Keratinocyte (primary cell): ENCODE data around the gene SRA1. TPM values are rescaled to one million over a fixed set of nuclear protein-coding genes. Genes with fewer than 3 reads are reported as not detected.

Experiments
- DNase-seq: peaks from one replicate; pipeline ENCODE4 v3.0.0-alpha.2; 2011; ENCODE audit warnings: low read depth, missing footprints, low spot score
- FAIRE-seq: peaks from 2 replicates; lab custom pipeline; 2011; peaks lifted over from hg19 to GRCh38; lab: Jason Lieb, UNC
- H2AFZ ChIP-seq: 2 replicates; pipeline ENCODE4 v1.6.0; 2012; ENCODE audit warnings: low read length, control low read depth, inconsistent platforms; ENCODE audit not compliant: control insufficient read depth
- H3K27ac ChIP-seq: 2 replicates; pipeline ENCODE4 v1.5.1; 2011; ENCODE audit warnings: low read length; ENCODE audit not compliant: control insufficient read depth, insufficient read depth
- H3K27me3 ChIP-seq: 3 replicates; pipeline ENCODE4 v1.6.0; 2011; ENCODE audit warnings: low read length; ENCODE audit not compliant: control insufficient read depth, insufficient read depth; ENCODE audit errors: extremely low read depth
- H3K36me3 ChIP-seq, 2 experiments: 2 replicates in 1 of 2; 3 replicates in 1 of 2; pipeline ENCODE4 v1.5.1; 2011; ENCODE audit warnings: low read length in 2 of 2, mild to moderate bottlenecking in 1 of 2; ENCODE audit not compliant: control insufficient read depth in 2 of 2, insufficient read depth in 2 of 2; ENCODE audit errors: extremely low read depth in 1 of 2
- H3K4me1 ChIP-seq: 3 replicates; pipeline ENCODE4 v1.5.1; 2011; ENCODE audit warnings: low read length; ENCODE audit not compliant: control insufficient read depth, insufficient read depth; ENCODE audit errors: extremely low read depth
- H3K4me2 ChIP-seq: 3 replicates; pipeline ENCODE4 v1.6.0; 2011; ENCODE audit warnings: low read depth, low read length; ENCODE audit not compliant: control insufficient read depth, insufficient read depth; ENCODE audit errors: extremely low read depth
- H3K4me3 ChIP-seq, 3 experiments: fragments of 200-600 bp in 1 of 3; sonication (generic) in 1 of 3; 2 replicates in 2 of 3; 3 replicates in 1 of 3; pipeline ENCODE4 v1.5.1; 2011 to 2016; ENCODE audit warnings: low read length in 3 of 3, mild to moderate bottlenecking in 3 of 3, control low read depth in 2 of 3, inconsistent platforms in 1 of 3, low read depth in 1 of 3, mixed read lengths in 1 of 3, mixed run types in 1 of 3, moderate library complexity in 1 of 3; ENCODE audit not compliant: control insufficient read depth in 2 of 3, insufficient read depth in 2 of 3; ENCODE audit errors: extremely low read depth in 1 of 3
- H3K79me2 ChIP-seq: 2 replicates; pipeline ENCODE4 v1.6.0; 2012; ENCODE audit warnings: low read length; ENCODE audit not compliant: control insufficient read depth, insufficient read depth
- H3K9ac ChIP-seq: 3 replicates; pipeline ENCODE4 v1.6.0; 2011; ENCODE audit warnings: low read length; ENCODE audit not compliant: control insufficient read depth, insufficient read depth; ENCODE audit errors: extremely low read depth
- H3K9me1 ChIP-seq: 3 replicates; pipeline ENCODE4 v1.6.0; 2011; ENCODE audit warnings: low read length; ENCODE audit not compliant: control insufficient read depth, insufficient read depth; ENCODE audit errors: extremely low read depth
- H3K9me3 ChIP-seq: 2 replicates; pipeline ENCODE4 v1.5.1; 2012; ENCODE audit warnings: low read depth, low read length; ENCODE audit not compliant: control insufficient read depth
- H4K20me1 ChIP-seq: 3 replicates; pipeline ENCODE4 v1.6.0; 2011; ENCODE audit warnings: low read length; ENCODE audit not compliant: control insufficient read depth, insufficient read depth; ENCODE audit errors: extremely low read depth
- CTCF ChIP-seq, 3 experiments: IDR thresholded peaks in 1 of 3; conservative IDR thresholded peaks in 1 of 3; optimal IDR thresholded peaks in 1 of 3; 2 replicates in 2 of 3; 3 replicates in 1 of 3; pipeline versions ENCODE3 to v1.5.1; 2011; ENCODE audit warnings: low read length in 3 of 3, mild to moderate bottlenecking in 3 of 3, moderate library complexity in 2 of 3, control low read depth in 1 of 3, inconsistent platforms in 1 of 3; ENCODE audit not compliant: insufficient read depth in 2 of 3; ENCODE audit errors: extremely low read depth in 1 of 3
- EZH2 ChIP-seq: IDR thresholded peaks from one replicate; pipeline ENCODE4 v1.6.1; 2012; ENCODE audit warnings: inconsistent platforms, mild to moderate bottlenecking, low read length, moderate library complexity
- dilution Hi-C: fragments of 300-500 bp; cut with MboI; formaldehyde crosslinking; loops from one replicate; pipeline ENCODE4 v1.7.0; 2020; ENCODE audit warnings: low sequenced_read_pairs; ENCODE audit not compliant: extremely low pct_ligation_motif_present
- polyA plus RNA-seq, 5 experiments: library from polyadenylated mRNA; depleted of rRNA in 3 of 5; stranded (reverse) in 3 of 5; stranded (forward) in 1 of 5; unstranded in 1 of 5; fragments of >200 nt; gene quantifications; 1 replicate in 1 of 5; 2 replicates in 3 of 5; 3 replicates in 1 of 5; pipeline versions ENCODE4 v1.2.1 to v1.2.3, GENCODE V29; 2011 to 2012; ENCODE audit warnings: missing spikeins in 2 of 5, low read depth in 1 of 5, low replicate concordance in 1 of 5

SRA1 gene
- polyA plus RNA-seq, 1 donor (not counting 4 experiments of a cell fraction or from before 2014, with no cell fraction given), result 32.4 TPM

- Histone ChIP-seq H3K4me2 (no peak overlapping the region), H4K20me1 (no peaks in the 10 kb centered on the region), H3K4me3 (no peak overlapping the region), H3K36me3 (peaks cover 10 to 11% of the 10 kb centered on the region in 2 experiments), H3K27me3 (no peaks in the 10 kb centered on the region), H3K9ac (no peak overlapping the region), H3K79me2 (no peaks in the 10 kb centered on the region), H3K27ac (no peak overlapping the region), H3K9me3 (no peaks in the 10 kb centered on the region), H3K4me1 (no peaks in the 10 kb centered on the region), H3K9me1 (no peaks in the 10 kb centered on the region), H2AFZ (no peak overlapping the region)
- no peak for FAIRE-seq
- no peak for TF ChIP-seq CTCF (optimal IDR thresholded peaks at IDR 0.05 in 1 of 3, IDR thresholded peaks at IDR 0.05 in 1 of 3, conservative IDR thresholded peaks at IDR 0.05 in 1 of 3; ENCODE audit: extremely low read depth in 1 of 3, insufficient read depth in 2 of 3, low read length in 3 of 3)
- no peak for TF ChIP-seq EZH2
- dilution Hi-C loops, result no loop called here
- DNase-seq, result no peak
Observed at GRCh38 chr5:140513124-140513523, 44.1 kb downstream of the SRA1 start.

- Histone ChIP-seq H3K79me2 (no peaks in the 10 kb centered on the region), H3K4me1 (no peaks in the 10 kb centered on the region), H3K27me3 (no peaks in the 10 kb centered on the region), H3K9me1 (no peaks in the 10 kb centered on the region), H4K20me1 (no peaks in the 10 kb centered on the region), H3K9ac (no peak overlapping the region), H3K4me3 (no peak overlapping the region), H3K27ac (no peak overlapping the region), H2AFZ (no peak overlapping the region), H3K4me2 (no peak overlapping the region), H3K36me3 (peaks cover 13 to 19% of the 10 kb centered on the region in 2 experiments), H3K9me3 (no peaks in the 10 kb centered on the region)
- TF ChIP-seq EZH2, result no peak
- no peak for TF ChIP-seq CTCF (optimal IDR thresholded peaks at IDR 0.05 in 1 of 3, IDR thresholded peaks at IDR 0.05 in 1 of 3, conservative IDR thresholded peaks at IDR 0.05 in 1 of 3; ENCODE audit: extremely low read depth in 1 of 3, insufficient read depth in 2 of 3, low read length in 3 of 3)
- dilution Hi-C loops, result no loop called here
- FAIRE-seq (no peak), DNase-seq (no peak)
Observed at GRCh38 chr5:140509898-140510297, 47.4 kb downstream of the SRA1 start.
